ENCODE measurements around the gene EEF1AKMT3. TPM values are rescaled to one million over a fixed set of nuclear protein-coding genes. Genes with fewer than 3 reads are reported as not detected.
A peak's percentile ranks its signal among the peaks of the same experiment; 100 is the strongest.

Gene EEF1AKMT3
- polyA plus RNA-seq, 1 experiment, result 7.6 TPM

DNA sequence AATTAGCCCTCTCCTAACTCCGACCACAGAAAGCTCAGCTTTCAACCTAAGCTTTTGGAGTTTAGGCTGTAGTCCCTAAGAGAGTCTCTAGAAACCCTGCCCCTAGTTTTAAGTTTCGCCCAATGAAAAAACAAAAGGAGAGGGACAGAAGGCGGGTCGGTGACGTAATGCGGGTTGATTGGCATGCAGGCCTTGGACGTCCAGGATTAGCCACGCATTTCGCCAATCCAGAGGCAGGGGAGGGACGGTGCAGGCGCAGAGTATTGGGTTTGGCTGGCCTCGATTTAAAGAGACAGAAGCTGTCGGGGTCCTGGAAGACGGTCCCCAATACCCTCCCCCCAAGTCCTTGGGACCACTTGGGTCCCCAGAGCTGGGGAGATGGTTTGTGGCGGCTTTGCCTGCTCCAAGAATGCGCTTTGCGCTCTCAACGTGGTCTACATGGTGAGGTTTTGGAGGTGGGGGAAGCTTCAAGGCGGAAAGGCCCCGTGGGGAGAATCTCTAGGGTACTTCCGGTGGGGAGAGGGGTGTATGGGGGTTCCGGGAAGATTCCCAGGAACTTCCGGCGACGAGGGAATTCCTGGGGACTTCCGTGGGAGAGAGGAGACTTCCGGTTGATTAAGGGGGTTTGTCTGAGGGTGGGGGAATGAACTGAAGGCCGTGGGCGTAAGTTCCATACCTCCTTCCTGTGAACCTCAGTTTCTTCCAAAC is 27.5 kb upstream of the EEF1AKMT3 start, which contains the start of gene TSPAN31:
TSS of gene TSPAN31 (plus strand) at position 263 of the 708 bp plus-strand sequence. CDS start at position 379, 116 bp downstream.
- CTCF ChIA-PET, result interaction anchor here (0.8 to 2.4 kb wide), 3 partner anchors 11 to 152 kb away, joined by 3 to 10 read pairs (median 9); no protein-coding TSS in a partner anchor
- Histone ChIP-seq H3K9me3 (ENCODE audit: control insufficient read depth, insufficient read depth, low read length) (no peaks in the 10 kb centered on the region), H3K27ac (ENCODE audit: low read depth, low read length) (peak within 1 kb of the TSS; percentile 97), H3K27me3 (ENCODE audit: control insufficient read depth, insufficient read depth, low read length) (peaks cover 24% of the 10 kb centered on the region), H3K4me3 (ENCODE audit: low read depth, low read length) (peak within 1 kb of the TSS; percentile 94)
- TF ChIP-seq, protein P1, sequence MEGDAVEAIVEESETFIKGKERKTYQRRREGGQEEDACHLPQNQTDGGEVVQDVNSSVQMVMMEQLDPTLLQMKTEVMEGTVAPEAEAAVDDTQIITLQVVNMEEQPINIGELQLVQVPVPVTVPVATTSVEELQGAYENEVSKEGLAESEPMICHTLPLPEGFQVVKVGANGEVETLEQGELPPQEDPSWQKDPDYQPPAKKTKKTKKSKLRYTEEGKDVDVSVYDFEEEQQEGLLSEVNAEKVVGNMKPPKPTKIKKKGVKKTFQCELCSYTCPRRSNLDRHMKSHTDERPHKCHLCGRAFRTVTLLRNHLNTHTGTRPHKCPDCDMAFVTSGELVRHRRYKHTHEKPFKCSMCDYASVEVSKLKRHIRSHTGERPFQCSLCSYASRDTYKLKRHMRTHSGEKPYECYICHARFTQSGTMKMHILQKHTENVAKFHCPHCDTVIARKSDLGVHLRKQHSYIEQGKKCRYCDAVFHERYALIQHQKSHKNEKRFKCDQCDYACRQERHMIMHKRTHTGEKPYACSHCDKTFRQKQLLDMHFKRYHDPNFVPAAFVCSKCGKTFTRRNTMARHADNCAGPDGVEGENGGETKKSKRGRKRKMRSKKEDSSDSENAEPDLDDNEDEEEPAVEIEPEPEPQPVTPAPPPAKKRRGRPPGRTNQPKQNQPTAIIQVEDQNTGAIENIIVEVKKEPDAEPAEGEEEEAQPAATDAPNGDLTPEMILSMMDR (IDR thresholded peaks at IDR 0.05; ENCODE audit: low read depth, low read length), result no peak
- POLR2A ChIA-PET, result interaction anchor here (0.6 to 2.5 kb wide), 7 partner anchors 9 to 353 kb away, joined by 3 to 8 read pairs (median 3); partner anchors contain the start of genes EEF1AKMT3 and METTL1
- DNase-seq (ENCODE audit: low read depth, low spot score), result peak; percentile 96

DNA sequence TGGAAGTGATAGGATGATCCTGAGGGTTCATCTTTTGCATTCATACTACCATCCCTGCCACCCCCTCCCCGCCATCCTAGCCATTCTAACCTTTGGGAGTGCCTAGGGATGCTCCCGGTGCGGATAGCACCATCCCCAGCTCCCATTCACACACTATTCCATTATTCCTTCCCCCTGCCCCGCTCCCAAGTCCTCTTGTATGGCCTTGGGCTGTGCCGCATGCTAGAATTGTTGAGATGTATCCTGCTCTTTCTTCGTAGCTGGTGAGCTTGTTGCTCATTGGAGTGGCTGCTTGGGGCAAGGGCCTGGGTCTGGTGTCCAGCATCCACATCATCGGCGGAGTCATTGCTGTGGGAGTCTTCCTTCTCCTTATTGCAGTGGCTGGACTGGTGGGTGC is 26.9 kb upstream of the EEF1AKMT3 start:
- ChIA-PET POLR2A (interaction anchor here (1.0 to 2.5 kb wide), 3 partner anchors 9 to 27 kb away, joined by 3 to 8 read pairs (median 8); partner anchors contain the start of genes EEF1AKMT3 and METTL1), CTCF (interaction anchor here (2.1 to 2.4 kb wide), 2 partner anchors 11 to 19 kb away, joined by 9 to 10 read pairs; no protein-coding TSS in a partner anchor)
- H3K4me3 ChIP-seq (ENCODE audit: low read depth, low read length), result peak overlapping the region; percentile 94
- peaks cover 18% of the 10 kb centered on the region for H3K27me3 ChIP-seq (ENCODE audit: control insufficient read depth, insufficient read depth, low read length)
- H3K27ac ChIP-seq (ENCODE audit: low read depth, low read length), result peak overlapping the region; percentile 97
- H3K9me3 ChIP-seq (ENCODE audit: control insufficient read depth, insufficient read depth, low read length), result no peaks in the 10 kb centered on the region
- TF ChIP-seq, protein P1 (IDR thresholded peaks at IDR 0.05; ENCODE audit: low read depth, low read length), result no peak
- no peak for DNase-seq (ENCODE audit: low read depth, low spot score)

DNA sequence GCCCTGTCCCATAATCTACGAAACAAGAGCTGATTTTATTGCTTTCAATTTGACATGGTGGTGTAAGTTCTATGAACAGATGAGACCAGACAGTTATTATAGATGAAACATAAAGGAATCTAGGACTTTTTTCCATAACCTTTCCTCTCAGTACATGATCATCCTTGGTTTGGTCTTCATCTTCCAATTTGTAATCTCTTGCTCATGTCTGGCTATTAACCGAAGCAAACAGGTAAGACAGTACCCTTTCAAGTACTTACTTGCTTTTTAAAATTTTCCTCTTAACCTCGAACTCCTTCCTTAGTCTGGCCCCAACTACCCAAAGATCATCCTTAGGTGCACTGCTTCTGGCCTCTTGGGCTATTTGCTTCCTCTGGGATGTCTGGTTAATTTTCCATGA is 26.4 kb upstream of the EEF1AKMT3 start:
- ChIA-PET POLR2A (interaction anchor here (2.5 kb wide), 1 partner anchor 10 kb away, joined by 8 read pairs; no protein-coding TSS in a partner anchor), CTCF (interaction anchor here (2.1 to 2.4 kb wide), 2 partner anchors 10 to 20 kb away, joined by 9 to 10 read pairs; no protein-coding TSS in a partner anchor)
- H3K4me3 ChIP-seq (ENCODE audit: low read depth, low read length), result peak overlapping the region; percentile 94
- TF ChIP-seq, protein P1 (IDR thresholded peaks at IDR 0.05; ENCODE audit: low read depth, low read length), result no peak
- no peaks in the 10 kb centered on the region for H3K9me3 ChIP-seq (ENCODE audit: control insufficient read depth, insufficient read depth, low read length)
- no peak for DNase-seq (ENCODE audit: low read depth, low spot score)
- H3K27ac ChIP-seq (ENCODE audit: low read depth, low read length), result no peak overlapping the region
- peaks cover 13% of the 10 kb centered on the region for H3K27me3 ChIP-seq (ENCODE audit: control insufficient read depth, insufficient read depth, low read length)

DNA sequence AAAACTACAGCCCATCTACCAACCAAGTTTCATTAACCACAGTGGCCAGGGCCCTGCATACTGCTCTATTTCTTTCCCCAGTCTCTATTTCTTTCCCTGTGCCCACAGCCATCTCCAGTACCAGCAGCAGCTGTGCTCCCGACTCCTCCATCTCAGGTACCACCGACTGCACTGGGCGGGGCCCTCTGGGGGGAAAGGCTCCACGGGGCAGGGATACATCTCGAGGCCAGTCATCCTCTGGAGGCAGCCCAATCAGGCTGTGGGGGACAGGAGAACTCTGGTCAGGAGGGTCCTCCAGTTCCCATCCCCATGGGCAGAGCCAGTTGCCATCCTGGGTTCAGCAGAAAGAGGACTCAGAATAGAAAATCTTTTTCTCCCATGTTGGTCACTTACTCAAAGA is 23.4 kb upstream of the EEF1AKMT3 start:
- Histone ChIP-seq H3K9me3 (ENCODE audit: control insufficient read depth, insufficient read depth, low read length) (no peaks in the 10 kb centered on the region; the same call in 1 of the 2 replicates), H3K4me3 (ENCODE audit: low read depth, low read length) (no peak overlapping the region), H3K27me3 (ENCODE audit: control insufficient read depth, insufficient read depth, low read length) (peaks cover 4% of the 10 kb centered on the region), H3K27ac (ENCODE audit: low read depth, low read length) (no peak overlapping the region)
- DNase-seq (ENCODE audit: low read depth, low spot score), result no peak
- POLR2A ChIA-PET, result no interaction called here
- CTCF ChIA-PET, result interaction anchor here (0.8 kb wide), 1 partner anchor 8 kb away, joined by 3 read pairs; no protein-coding TSS in a partner anchor
- TF ChIP-seq, protein P1 (IDR thresholded peaks at IDR 0.05; ENCODE audit: low read depth, low read length), result no peak
